Measurements from ENCODE around the gene ZFP28.

DNA sequence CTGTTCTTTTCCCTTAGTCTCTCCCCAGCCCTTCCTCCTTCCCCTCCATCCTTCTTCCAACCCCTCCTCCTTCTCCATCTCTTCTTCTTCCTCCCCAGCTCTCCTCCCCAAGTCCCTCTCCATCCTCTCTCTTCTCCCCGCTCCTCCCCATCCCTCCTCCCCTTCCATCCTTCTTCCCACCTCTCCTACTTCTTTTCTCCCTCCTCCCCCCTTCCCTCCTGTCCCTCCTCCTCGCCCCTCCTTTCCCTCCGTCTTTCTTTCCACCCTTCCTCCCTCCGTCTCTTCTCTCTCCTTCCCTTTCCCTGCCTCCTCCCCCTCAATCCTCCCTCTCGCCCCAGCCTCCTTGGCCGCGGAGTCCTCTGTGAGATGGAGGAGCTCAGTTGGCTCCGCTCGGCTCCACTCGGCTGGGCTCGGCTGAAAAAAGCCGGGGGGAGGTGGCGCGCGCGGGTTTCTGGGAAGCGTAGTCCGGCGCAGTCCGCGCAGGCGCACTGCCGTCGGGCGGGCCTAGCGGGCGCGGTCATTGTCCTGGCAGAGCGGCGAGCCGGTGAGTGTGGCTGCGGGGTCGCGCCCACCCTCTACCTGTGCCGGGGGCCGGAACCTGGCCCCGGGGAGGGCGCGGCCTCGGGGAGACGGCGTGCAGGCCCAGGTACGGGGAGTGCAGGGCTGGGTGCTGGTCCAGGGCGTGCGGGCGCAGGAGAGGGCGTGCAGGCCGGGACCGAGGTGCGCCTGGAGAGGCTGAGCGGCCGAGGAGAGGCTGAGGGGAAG is 56.2 kb downstream of the ZFP28 start, which contains the start of gene ZNF71:
- TF ChIP-seq, protein P1, sequence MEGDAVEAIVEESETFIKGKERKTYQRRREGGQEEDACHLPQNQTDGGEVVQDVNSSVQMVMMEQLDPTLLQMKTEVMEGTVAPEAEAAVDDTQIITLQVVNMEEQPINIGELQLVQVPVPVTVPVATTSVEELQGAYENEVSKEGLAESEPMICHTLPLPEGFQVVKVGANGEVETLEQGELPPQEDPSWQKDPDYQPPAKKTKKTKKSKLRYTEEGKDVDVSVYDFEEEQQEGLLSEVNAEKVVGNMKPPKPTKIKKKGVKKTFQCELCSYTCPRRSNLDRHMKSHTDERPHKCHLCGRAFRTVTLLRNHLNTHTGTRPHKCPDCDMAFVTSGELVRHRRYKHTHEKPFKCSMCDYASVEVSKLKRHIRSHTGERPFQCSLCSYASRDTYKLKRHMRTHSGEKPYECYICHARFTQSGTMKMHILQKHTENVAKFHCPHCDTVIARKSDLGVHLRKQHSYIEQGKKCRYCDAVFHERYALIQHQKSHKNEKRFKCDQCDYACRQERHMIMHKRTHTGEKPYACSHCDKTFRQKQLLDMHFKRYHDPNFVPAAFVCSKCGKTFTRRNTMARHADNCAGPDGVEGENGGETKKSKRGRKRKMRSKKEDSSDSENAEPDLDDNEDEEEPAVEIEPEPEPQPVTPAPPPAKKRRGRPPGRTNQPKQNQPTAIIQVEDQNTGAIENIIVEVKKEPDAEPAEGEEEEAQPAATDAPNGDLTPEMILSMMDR (conservative IDR thresholded peaks at IDR 0.05; ENCODE audit: low read length), result no peak
- no peak for TF ChIP-seq EZH2phosphoT487 (IDR thresholded peaks at IDR 0.05; ENCODE audit: borderline replicate concordance, low read depth, low read length)
